Gastrocnemius medialis (tissue), 4 donors: Measurements from ENCODE around the gene BPHL. TPM values are rescaled to one million over a fixed set of nuclear protein-coding genes. Genes with fewer than 3 reads are reported as not detected.
A peak's percentile ranks its signal among the peaks of the same experiment; 100 is the strongest.

Experiments
- ATAC-seq, 2 donors: fragments of 150-250 bp; one replicate each; pipeline ENCODE4 v1.9.1; 2016
- DNase-seq, 2 donors: peaks; one replicate each; pipeline ENCODE4 v3.0.0-alpha.2; 2019
- H3K27ac ChIP-seq, 4 donors: fragments of 200-600 bp; sonication (generic); 1 replicate in 1 of 4; 2 replicates in 3 of 4; pipeline ENCODE4 v1.5.1; 2016 to 2018; ENCODE audit warnings: mild to moderate bottlenecking in 2 of 4, moderate library complexity in 1 of 4
- H3K27me3 ChIP-seq, 3 donors: fragments of 200-600 bp; sonication (generic) in 2 of 3; 1 replicate in 1 of 3; 2 replicates in 2 of 3; pipeline versions ENCODE4 v1.5.1 to v1.6.0; 2016 to 2019; ENCODE audit warnings: mild to moderate bottlenecking in 1 of 3, moderate library complexity in 1 of 3
- H3K36me3 ChIP-seq, 2 donors: fragments of 200-600 bp; sonication (generic) in 1 of 2; one replicate each; pipeline ENCODE4 v1.5.1; 2017 to 2018
- H3K4me1 ChIP-seq, 2 donors: fragments of 200-600 bp; sonication (generic) in 1 of 2; one replicate each; pipeline ENCODE4 v1.5.1; 2016 to 2017; ENCODE audit warnings: mild to moderate bottlenecking in 2 of 2
- H3K4me3 ChIP-seq, 4 donors: fragments of 200-600 bp; sonication (generic) in 3 of 4; 1 replicate in 1 of 4; 2 replicates in 3 of 4; pipeline ENCODE4 v1.5.1; 2016 to 2019; ENCODE audit warnings: mild to moderate bottlenecking in 2 of 4
- H3K9me3 ChIP-seq, 3 donors: fragments of 200-600 bp; sonication (generic) in 2 of 3; 1 replicate in 1 of 3; 2 replicates in 2 of 3; pipeline ENCODE4 v1.5.1; 2016 to 2019
- POLR2A ChIP-seq, 2 donors: fragments of 450-650 bp; IDR thresholded peaks; one replicate each; pipeline ENCODE4 v1.6.1; 2017; ENCODE audit warnings: antibody characterized with exemption in 2 of 2, mild to moderate bottlenecking in 2 of 2, moderate library complexity in 2 of 2
- in situ Hi-C, 4 donors: fragments of 200-750 bp; cut with MboI; loops; one replicate each; pipeline versions ENCODE4 v1.15.0 to v1.8.0; 2017; ENCODE audit warnings: low sequenced_read_pairs in 4 of 4
- intact Hi-C: fragments of 100-400 bp; cut with DNase I; formaldehyde crosslinking; loops from one replicate; pipeline ENCODE4 v1.15.1; 2023; ENCODE audit warnings: low total_unique reads
- total RNA-seq, 4 donors: library from RNA; depleted of rRNA; stranded (reverse); fragments of >200 nt; gene quantifications; one replicate each; pipeline versions ENCODE4 v1.1.0 to v1.2.3, GENCODE V29; 2016
- TF ChIP-seq, protein P1 (sequence below), 5 experiments: fragments of 450-650 bp in 3 of 5; fragments of 200-600 bp in 2 of 5; sonication (generic) in 2 of 5; IDR thresholded peaks in 4 of 5; conservative IDR thresholded peaks in 1 of 5; 1 replicate in 4 of 5; 2 replicates in 1 of 5; pipeline ENCODE4 v1.5.1; 2016 to 2019; ENCODE audit warnings: antibody characterized with exemption in 5 of 5, mild to moderate bottlenecking in 3 of 5, moderate library complexity in 3 of 5

The BPHL gene
- total RNA-seq, 4 donors from 2014 or later, result 4.7 to 8.7 (median 5.8) TPM

DNA sequence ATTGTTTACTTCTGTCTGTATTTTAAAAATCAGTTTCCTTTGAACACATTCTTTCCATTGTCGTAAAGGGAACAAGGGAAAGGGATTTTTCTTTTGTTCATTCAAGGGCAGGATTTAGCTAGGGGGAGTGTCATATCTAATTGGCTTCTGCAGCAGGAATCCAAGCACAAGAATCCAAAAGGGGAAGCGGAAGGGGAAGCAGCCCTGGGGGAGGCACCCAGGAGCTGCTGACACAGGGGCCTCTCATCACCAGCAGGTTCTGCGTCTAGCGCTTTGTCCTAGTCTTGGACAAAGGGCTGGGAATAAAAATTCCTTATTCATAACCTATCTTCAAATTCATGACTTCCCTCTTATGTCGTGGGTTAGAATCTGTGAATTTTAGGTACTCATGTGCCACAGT is 36.6 kb upstream of the BPHL start:
- in situ Hi-C loops, result no loop called here
- intact Hi-C loops, result no loop called here
- Histone ChIP-seq H3K9me3 (no peaks in the 10 kb centered on the region), H3K36me3 (peaks cover 0 to 88% of the 10 kb centered on the region in 2 donors), H3K4me1 (no peaks in the 10 kb centered on the region), H3K27me3 (no peaks in the 10 kb centered on the region), H3K4me3 (no peak overlapping the region), H3K27ac (no peak overlapping the region)
- ATAC-seq, result no peak
- no peak for DNase-seq
- TF ChIP-seq, protein P1, sequence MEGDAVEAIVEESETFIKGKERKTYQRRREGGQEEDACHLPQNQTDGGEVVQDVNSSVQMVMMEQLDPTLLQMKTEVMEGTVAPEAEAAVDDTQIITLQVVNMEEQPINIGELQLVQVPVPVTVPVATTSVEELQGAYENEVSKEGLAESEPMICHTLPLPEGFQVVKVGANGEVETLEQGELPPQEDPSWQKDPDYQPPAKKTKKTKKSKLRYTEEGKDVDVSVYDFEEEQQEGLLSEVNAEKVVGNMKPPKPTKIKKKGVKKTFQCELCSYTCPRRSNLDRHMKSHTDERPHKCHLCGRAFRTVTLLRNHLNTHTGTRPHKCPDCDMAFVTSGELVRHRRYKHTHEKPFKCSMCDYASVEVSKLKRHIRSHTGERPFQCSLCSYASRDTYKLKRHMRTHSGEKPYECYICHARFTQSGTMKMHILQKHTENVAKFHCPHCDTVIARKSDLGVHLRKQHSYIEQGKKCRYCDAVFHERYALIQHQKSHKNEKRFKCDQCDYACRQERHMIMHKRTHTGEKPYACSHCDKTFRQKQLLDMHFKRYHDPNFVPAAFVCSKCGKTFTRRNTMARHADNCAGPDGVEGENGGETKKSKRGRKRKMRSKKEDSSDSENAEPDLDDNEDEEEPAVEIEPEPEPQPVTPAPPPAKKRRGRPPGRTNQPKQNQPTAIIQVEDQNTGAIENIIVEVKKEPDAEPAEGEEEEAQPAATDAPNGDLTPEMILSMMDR (IDR thresholded peaks at IDR 0.05 in 4 of 5, conservative IDR thresholded peaks at IDR 0.05 in 1 of 5), result no peak
- no peak for TF ChIP-seq POLR2A (IDR thresholded peaks at IDR 0.05)

DNA sequence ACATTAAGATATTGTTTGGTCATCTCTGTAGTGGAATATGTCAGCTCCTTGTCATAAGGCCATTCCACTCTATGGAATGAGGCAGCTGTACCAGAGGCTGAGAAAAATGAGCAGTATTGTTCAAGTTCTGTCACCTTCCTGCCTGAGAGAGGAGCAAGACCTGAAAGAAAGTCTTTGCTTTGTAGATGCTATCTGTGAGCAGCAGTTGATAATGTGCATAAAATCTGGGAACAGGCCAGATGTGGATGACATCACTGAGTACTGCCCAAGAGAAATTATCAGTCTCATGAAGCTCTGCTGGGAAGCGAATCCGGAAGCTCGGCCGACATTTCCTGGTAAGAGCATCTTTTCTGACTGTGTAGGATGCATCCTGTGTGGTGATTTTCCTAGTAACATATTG is 33.4 kb upstream of the BPHL start:
- peaks cover 0 to 3% of the 10 kb centered on the region in 2 donors for H3K4me1 ChIP-seq
- in situ Hi-C loops (no loop called here), intact Hi-C loops (no loop called here)
- TF ChIP-seq, protein P1 (IDR thresholded peaks at IDR 0.05 in 4 of 5, conservative IDR thresholded peaks at IDR 0.05 in 1 of 5), result no peak
- no peak for TF ChIP-seq POLR2A (IDR thresholded peaks at IDR 0.05)
- H3K9me3 ChIP-seq, result no peaks in the 10 kb centered on the region
- peaks cover 0 to 78% of the 10 kb centered on the region in 2 donors for H3K36me3 ChIP-seq
- DNase-seq (no peak), ATAC-seq (no peak)
- no peak overlapping the region for H3K4me3 ChIP-seq
- no peaks in the 10 kb centered on the region for H3K27me3 ChIP-seq
- no peak overlapping the region for H3K27ac ChIP-seq

DNA sequence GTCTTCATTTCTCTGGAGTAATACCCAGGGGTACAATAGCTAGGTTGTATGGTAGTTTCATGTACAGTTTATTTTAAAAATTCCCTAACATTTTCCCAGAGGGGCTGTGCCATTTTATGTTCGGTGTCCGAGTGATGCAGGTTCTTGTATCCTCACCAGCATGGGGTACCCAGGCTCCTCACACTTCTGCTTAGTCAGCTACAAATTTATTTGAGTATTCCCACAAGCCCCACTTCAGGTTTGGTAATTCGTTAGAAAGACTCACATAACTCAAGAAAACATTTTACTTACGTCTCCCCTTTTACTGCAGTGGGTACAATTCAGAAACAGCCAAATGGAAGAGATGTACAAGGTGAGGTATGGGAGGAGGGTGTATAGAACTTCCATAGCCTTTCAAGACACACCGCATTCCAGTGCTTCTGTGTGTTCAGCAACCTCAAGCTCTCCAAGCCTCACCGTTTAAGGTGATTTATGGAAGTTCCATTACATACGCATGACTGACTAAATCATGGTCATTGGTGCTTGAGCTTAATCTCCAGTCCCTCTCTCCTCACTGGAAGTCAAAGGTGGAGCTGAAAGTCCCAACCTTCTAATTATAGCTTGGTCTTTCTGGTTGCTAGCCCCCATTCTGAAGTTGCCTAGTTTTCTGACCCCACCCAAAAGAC is 32.1 kb upstream of the BPHL start:
- H3K4me1 ChIP-seq, result peaks cover 0 to 3% of the 10 kb centered on the region in 2 donors
- ATAC-seq (no peak), DNase-seq (no peak)
- intact Hi-C loops (no loop called here), in situ Hi-C loops (no loop called here)
- no peak overlapping the region for H3K4me3 ChIP-seq
- H3K27me3 ChIP-seq, result no peaks in the 10 kb centered on the region
- TF ChIP-seq, protein P1 (IDR thresholded peaks at IDR 0.05 in 4 of 5, conservative IDR thresholded peaks at IDR 0.05 in 1 of 5), result no peak
- no peak for TF ChIP-seq POLR2A (IDR thresholded peaks at IDR 0.05)
- H3K27ac ChIP-seq, result no peak overlapping the region
- no peaks in the 10 kb centered on the region for H3K9me3 ChIP-seq
- H3K36me3 ChIP-seq, result peaks cover 0 to 67% of the 10 kb centered on the region in 2 donors

DNA sequence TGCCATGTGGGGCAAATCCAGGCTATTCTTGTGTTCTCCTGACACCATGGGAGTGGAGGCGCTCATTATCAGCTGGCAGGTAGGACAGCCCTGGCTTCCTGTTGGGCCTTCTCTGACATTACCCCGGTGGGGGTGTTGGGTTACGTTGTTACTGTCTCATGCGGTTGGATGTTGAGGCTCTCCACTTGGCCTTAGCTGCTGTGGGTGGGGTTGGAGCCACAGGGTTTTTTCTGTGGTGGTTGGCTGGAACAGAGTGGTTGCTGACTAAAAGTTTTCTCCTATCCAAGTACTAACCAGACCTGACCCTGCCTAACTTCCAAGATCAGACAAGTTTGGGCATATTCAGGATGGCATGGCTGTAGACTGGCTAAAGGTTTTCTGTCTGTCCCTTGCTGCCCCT is 30.1 kb upstream of the BPHL start:
- ATAC-seq (peak; percentile 56 to 81), DNase-seq (peak in 1 of 2 donors; percentile 47)
- H3K4me1 ChIP-seq, result peaks cover 0 to 3% of the 10 kb centered on the region in 2 donors
- in situ Hi-C loops (no loop called here), intact Hi-C loops (no loop called here)
- no peak for TF ChIP-seq POLR2A (IDR thresholded peaks at IDR 0.05)
- TF ChIP-seq, protein P1 (IDR thresholded peaks at IDR 0.05 in 4 of 5, conservative IDR thresholded peaks at IDR 0.05 in 1 of 5), result no peak
- H3K27ac ChIP-seq, result peak overlapping the region in 3 of 4 donors; percentile 26 to 30 (median 26)
- H3K36me3 ChIP-seq, result peaks cover 0 to 47% of the 10 kb centered on the region in 2 donors
- no peaks in the 10 kb centered on the region for H3K9me3 ChIP-seq
- no peak overlapping the region for H3K4me3 ChIP-seq
- no peaks in the 10 kb centered on the region for H3K27me3 ChIP-seq
